ENCODE results near the gene MGAT5.
"Not testable (repeated sequence)": the region's sequence is repeated elsewhere in the genome, so short reads cannot be mapped to it uniquely, and the experiment has no call there.

The MGAT5 gene

DNA sequence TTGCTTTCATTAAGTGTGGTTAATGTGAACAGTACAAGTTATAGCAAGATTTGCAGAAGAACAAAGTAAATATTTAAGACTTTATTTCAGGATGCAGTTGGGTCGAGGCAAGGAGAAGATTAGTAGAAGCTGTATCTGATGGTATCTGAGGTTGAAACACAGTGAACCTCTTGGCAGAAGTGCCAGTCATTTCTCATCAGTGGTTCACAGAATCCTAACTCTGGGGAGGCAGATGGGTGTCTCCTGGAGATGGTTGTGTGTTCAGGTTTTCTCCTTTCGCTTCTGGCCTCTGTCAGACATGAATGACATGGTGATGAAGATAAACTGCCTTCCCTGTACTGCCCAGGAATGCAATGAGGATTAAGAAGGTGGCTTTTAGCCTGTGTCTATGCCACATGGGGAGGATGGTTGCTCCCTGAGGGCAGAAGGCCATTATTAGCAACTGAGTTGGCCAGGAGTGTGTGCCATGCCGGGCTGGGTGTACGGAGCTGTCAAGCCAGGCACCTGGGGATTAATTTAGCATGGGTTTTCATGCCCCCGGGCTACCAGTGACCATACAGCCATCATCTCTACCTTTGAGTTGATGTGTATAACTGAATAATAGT is 28.0 kb downstream of the MGAT5 start:
- DNase-seq, result no peak

DNA sequence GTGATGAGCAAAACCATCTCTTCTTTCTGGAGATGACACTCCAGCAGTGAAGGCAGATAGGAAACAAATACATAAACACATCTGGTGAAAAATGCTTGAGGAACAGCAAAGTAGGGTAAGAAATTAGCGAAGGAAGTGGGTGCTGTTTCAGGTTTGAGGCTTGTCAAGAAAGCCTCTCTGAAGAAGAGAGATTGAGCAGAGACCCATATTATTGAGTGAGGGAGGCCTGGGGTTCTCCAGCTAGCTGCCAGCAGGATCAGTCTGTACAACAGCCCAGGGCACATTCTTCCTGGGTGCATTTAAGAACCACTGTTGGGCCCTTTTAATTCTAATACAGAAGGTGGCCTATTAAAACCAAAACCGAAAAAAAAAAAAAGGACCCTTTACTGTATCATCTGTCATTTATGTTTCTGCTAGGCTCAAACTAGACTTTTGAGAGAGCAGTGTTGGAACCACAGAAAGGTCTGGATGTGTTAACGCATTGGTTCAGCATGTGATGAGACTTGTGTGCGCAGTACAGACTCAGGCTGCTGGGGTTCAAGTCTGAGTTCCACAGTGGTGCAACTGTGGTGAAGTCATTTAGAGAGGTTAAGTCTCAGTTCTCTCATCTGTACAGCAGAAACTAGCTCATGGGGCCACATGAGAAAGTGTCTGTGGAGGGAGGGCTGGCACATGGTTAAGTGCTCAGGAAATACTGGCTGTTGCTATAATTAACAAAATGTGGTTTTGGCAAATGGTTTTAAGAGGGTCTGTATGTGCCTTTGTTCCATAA is 28.9 kb downstream of the MGAT5 start:
- no peak for DNase-seq

DNA sequence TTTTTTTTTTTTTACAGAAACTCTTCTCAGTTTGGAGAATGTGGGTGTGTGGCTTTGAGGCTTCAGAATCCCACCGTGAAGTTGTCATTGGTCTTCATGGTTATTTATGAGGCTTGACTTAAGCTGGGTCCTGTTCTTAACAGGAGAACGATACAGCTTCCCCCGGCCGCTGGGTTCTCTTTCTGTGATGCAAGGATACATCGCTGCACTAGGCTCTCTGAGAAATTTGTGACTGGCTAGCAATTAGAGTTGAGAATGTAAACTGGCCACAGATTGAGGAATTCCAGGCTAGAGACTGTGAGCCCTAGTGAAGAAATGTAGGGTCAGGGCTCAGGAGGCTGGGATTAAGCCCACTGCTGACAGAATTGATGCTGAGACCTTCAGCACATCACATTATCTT is 29.8 kb downstream of the MGAT5 start:
- DNase-seq, result no peak

DNA sequence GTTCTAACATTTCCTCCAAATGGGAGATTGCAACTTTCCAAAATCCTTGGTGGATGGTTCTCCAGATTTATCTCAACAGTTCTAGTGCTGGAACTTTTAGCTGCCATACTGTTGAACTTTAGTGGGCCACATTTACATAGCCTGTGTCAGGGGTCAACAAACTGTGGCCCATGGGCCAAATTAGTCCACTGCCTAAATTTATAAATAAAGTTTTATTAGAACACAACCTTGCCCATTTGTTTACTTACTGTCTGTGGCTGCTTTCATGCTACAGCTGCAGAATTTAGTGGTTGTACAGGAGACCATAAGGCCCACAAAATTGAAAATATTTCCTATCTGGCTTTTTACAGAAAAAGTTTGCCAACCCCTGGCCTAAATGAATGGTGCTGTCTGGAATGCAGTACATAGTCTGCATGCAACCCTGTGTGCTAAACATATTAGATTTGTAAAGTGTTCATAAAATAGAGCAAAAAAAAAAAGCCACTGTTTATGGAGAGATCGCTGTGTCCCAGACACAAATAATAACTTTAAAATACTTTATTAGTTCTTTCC is 30.3 kb downstream of the MGAT5 start:
- DNase-seq, result no peak

DNA sequence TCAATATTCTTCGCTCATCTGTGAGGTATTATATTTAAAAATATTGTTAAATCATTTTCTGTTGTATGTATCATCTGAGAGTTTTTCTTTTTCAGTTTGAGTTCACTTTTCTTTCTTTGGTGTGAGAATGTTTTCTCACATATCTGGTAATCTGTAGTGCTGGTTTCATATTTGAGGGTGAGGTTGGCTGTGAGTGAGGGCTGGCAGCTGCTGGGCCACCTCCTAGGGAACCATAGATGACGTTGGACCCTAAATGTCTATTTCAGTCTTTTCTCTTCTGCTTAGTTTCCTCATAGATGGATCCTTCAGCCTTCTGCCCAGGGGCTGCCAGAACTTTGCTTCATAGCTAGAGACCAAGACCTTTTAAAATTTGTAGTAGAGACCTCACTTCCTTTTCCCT is 33.5 kb downstream of the MGAT5 start:
- no peak for DNase-seq

DNA sequence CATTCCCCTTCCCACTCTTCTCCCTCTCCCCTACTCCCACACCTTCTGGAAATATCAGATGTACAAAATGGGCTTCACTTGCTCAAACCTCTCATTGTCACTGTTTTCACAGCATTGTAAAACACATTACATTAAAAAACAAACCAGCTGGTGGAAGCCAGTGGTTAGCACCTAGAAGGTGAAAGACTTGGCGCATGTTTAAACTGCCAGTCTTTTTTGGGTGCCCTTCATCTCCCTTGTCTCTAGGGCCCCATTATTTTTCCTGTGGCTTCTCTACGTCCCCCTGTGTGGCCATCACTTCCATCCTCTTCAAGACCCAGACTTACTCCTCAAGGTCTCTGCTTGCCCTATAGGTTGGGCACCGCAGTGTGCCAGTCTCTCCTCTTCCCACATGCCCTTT is 34.9 kb downstream of the MGAT5 start:
- DNase-seq, result no peak

DNA sequence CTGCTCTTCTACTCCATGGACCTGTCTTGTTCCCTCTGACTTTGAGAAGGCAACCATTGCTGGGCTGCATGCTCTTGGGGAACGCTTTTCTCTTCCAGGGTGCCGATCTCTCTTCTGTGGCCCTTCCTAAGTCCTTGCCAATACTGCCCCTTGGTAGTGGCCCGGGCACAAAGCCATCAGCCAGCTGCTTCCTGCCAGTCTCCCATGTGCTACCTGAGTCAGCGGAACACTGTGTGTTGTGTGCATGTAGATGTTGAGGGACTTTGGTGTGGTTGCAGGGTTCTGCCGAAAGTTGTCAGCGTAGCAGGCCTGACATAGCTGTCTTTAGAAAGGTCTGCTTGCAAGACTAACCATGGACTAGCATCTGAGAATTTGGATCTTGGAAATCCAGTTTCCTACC is 35.4 kb downstream of the MGAT5 start:
- no peak for DNase-seq

DNA sequence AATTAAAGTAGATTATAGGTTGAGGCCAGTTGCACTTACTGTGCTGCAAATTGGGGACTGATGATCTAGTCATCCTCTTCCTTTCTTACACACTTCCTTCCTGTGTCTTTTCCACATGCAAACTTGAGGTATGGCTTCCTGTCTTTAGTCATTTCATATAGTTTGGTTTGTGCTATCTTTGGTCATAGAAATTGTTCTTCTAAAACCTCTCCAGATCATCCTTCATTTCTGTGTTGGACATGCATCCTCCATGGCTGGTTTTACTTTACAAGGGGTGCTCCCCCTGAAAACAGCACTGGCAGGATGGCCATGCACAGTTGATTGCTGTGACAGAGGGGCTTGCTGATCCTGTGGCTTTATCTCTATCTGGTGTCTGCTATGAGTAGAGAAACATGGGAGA is 36.5 kb downstream of the MGAT5 start:
- DNase-seq, result no peak

DNA sequence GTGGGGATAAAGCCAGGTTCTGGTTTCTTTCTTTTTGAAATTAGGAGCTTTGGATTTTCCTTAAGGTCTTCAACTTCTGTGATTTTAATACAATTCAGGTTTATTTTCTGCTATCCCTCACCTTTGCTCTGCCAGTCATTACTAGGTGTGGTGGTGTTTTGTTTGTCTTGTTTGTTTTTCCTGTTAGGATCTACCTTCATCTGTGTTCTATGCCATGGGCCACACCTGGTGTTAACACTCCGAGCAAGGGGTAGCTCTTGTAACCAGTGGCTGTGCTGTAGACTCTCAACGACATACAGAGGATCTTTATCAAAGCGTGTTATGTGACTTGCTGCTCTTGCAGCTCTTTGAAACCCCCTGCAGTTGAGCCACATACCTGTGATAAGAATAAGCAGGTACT is 38.6 kb downstream of the MGAT5 start:
- no peak for DNase-seq

DNA sequence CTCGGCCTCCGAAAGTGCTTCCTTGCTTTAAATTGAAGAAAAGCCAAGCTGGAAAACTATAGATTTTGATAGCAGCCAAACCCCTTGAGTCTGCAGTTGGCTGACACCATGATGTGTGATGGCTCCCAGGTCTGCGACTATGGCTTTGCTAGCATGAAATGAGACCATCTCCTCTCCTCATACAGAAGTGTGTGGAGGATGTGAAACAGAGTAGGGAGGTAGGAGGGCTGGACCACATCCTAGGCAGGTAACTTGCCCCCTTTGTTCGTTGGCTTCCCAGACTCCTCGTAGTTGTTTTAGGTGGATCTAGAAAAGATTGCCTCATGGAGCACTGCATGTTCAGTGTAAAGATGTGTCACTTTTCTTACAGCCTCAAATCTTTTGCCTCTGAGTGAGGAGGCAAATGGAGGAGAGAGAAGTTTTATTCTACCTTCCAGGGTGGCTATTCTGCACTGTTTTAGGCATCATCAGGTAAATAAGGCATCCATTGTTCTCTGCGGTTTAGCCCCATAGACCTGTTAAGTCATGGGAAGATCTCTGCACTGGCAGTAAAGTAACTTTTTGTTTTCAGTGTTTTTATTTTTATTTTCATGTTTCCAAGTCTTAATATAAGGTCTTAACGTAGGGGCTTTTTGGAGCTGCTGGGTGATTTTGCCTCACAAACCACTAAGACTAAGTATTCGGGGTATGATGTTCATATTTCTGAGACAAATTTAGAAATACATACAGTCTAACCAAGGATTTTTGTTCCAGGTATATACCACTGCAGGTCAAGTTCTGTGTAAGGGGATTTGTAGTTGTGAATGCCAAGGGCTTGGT is 40.1 kb downstream of the MGAT5 start:
- no peak for DNase-seq

DNA sequence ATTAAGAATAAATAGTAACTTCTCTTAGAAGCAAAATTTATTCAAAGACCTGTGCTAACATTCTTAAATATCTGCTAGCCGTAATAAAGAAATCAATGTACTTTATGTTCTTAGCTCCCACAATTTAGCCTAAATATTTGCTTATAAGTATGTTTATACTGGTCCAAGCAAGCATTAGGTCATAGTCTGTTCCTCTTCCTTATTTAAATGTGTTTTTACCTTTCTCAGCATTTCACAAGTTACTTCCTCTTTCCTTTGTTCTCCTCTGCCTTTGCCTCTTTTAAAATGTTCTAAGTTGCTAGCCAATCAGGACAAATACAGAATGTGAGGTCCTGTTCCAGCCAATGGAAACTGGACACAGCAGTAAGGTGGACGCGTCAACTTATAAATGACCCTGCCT is 40.7 kb downstream of the MGAT5 start:
- DNase-seq, result not testable (repeated sequence)

DNA sequence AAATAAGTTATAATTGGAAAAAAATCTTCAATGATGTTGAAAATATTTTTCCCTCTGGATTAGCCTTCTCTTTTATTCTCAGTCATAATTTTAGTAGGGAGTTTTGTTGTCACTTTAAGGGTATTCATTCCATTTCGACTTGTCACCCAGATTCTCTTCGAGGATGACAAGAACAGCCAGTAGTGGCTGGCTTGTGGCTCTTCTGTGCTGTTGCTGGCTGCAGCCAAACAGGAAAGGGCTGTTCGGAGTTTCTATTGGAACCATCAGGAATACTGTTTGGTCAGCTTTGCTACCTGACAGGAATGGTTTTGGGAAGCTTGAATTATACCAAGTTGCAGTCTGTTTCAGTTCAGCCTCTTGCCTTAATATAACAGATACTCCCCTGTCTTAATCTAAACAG is 41.6 kb downstream of the MGAT5 start:
- DNase-seq, result no peak

DNA sequence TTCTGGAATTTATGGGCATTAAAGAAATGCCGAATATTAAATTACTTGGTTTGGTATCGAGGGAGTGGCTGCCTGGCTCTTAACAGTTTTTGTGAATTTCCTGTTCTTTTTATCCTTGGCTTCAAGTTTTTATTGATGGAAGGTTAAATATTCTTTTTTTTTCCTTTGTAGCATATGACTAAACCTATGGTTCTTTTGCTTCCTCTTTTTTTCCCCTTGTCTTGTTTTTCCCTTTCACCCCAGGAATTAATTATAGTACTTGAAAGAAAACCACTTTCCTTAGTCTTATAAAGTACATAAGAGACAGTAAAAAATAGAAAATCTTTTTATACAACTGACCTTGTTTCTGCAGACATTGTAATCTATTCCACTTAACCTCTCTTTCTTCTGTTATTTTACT is 42.4 kb downstream of the MGAT5 start:
- DNase-seq, result no peak

DNA sequence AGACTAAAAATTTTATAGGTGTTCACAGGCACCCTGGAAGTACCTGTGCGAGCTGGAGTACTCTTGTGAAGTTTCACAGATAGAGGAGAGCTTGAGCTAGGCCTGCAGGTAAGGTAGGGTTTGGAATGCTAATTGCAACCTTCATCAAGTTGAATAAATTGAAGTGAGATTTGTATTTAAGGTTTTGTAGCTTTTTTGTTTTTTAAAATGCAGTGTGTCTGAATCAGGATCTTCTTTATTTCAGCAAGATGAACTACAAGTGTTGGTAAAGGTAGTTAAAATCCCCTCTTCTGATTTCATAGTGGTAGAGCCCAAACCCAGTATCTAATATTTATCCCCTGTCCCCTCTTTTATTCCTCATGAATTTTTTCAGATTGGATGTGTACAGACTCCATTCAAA is 45.5 kb downstream of the MGAT5 start:
- DNase-seq, result no peak

DNA sequence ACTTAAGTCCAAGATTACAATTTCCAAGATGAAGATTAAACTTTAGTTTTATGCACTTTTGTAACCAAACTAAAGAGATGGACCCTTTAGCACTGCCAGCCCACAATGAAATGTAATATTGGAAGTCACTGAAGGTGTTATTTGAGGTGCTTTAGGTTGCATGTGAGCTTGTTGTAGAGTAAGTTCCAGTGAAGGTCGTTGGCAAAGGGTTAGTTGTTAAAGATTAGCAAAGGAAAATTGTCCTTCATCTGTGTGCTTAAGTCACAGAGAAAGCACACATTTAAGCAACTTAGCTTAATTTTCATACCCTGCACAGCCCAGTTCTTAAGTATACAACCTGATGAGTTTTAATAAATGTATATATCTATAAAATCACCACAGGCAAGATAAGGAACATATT is 46.7 kb downstream of the MGAT5 start:
- no peak for DNase-seq

DNA sequence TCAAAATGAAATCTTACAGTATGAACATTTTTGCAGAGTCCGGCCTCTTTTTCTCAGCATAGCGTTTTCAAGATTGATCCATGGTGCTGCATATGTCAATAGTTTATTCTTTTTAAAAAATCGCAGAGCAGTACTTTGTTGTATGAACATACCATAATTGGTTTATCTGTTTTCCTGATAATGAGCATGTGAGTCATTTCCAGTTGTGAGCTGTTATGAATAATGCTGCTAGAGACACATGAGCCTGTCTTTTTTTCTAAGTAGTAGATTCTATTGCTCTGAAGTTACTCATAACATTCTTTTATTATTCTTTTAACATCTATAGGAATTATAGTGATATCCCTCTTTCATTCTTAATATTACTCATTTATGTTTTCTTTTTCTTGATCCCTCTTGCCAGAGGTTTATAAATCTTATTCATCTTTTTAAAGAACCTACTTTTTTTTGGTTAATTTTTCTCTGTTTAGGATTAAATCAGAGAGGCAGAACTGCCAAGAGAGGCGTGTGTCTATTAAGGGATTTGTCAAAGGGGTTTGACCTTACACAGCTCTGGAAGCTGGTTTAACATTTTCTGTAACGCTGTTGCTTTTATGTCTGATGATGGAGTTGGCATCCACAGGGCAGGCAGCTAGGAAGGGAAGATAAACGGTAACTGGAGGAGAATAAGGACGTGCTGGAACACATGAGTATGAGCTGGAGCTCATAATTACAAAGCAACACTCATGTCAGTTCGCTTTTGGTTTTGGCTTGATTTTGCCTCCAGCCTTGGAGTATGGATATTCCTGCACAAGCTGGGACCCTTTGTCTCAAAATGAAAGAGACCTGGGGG is 47.4 kb downstream of the MGAT5 start:
- no peak for DNase-seq

DNA sequence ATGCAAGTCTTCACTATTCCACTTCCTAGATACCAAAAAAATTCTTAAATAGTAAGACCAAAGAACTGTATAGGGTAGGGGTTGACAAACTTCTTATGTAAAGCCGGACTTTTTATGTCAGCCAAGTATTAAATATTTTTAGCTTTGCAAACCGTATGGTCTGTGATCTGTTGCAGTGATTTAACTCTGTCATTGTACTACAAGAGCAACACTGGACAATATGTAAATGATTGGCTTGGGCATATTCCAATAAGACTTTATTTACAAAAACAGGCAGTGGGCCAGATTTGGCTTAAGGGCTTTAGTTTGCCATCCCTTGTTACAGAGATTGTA is 48.0 kb downstream of the MGAT5 start:
- no peak for DNase-seq

DNA sequence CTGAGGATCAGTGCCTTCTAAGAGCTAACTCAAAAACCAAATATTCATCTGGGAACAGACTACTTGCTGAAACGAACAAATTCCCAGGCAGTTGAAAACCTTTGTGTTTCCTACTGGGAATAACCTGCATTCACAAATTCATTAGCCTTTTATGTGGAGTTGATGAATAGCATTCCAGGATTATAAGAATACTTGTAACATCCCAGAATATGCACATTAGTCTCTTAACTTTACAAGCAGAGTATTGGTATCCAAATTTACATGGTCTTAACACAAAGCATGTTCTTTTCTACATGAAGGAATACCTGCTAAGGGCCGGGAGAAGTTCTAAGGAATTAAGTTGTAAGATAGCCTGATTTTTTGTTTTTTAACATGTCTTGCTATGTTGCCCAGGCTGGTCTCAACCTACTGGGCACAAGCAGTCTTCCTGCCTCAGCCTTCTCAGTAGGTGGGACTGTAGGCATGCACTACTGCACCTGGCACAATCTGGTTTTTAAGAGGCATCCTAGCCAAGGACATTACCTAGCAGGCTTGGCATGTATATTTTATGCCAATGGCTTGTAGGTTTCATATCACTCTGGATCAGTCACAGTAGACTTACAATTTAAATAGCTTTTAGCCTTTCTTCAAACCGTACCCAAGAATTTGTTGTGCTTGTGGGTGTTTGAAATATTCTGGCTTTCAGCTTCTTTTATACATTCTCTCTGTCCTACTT is 50.7 kb downstream of the MGAT5 start:
- DNase-seq, result no peak

DNA sequence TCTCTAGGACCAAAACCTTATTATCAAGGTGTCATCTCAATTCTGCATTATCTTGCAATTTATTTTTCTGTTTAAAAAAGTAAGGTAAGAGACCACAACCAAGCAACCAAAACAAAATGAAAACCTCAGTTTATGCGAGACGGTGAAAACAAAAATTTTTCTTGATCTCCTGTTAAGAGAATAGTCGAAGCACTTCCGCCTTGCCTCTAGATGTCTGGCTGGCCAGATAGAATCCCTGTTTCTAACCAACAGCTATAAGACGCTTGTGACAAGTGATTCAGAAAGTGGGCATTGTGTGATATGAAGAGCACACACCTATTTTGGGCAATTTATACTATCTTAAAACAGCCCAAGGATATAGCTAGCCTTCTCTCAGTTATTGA is 51.2 kb downstream of the MGAT5 start:
- DNase-seq, result no peak

DNA sequence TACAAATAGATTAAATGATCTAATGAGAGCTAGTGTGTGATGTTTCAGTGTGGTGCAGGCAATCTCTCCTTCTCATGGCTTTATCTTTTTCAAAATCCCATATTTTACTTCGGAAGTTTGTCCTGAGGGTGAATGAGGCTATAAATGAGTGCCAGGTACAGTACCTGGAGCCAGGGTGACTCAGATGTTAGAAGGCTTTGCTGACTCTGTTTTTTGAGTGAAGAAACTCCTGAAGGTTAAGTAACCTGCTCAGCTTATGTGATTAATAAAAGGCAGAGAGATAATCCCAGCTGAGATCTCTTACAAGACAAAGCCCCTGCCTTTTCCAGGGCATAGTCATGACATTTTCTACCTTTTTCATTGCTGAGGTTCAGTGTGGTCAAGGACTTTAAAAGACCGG is 52.6 kb downstream of the MGAT5 start:
- no peak for DNase-seq

DNA sequence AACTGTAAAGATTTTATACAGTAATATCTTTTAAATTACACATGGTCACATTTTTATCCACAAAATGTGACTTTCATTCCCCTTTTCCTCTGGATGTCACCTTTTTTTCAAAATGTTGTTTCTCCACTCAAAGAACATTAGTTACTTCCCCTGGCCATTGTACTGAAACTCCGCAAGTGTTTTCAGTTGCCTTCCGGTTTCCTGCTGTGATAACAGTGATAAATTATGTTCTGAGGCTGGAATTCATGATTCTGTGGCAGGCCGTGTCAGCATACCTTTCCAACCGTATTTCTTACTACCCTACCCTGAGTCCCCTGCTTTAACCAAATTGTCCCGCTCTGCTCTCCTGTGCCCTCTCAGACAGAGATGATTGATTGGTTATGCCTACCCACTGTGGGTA is 53.5 kb downstream of the MGAT5 start:
- DNase-seq, result no peak

All from NCI-H510A (cell line).